ENCODE results near the gene SH3BGRL. TPM values are rescaled to one million over a fixed set of nuclear protein-coding genes. Genes with fewer than 3 reads are reported as not detected.

Gene SH3BGRL
- total RNA-seq = 10 to 100 TPM; 12.4 to 35.3 (median 23.5) TPM
- long read RNA-seq, transcript SH3BGRL-201 (4 exons, 1,923 nt) = major isoform, 11 of 12 reads
- long read RNA-seq, partial matches to known transcripts = 0 of 12 reads
- long read RNA-seq, other reads (novel, unspliced or antisense) = 0 of 12 reads

- 11% methylated on average over 22 of the region's 23 CpGs for WGBS (ENCODE audit: insufficient coverage, low coverage, low lambda C conversion rate, missing lambda C conversion rate)
- TF ChIP-seq POLR2A (IDR thresholded peaks at IDR 0.05) = peak; percentile 20
- peak in 1 of 4 donors; percentile 7 for TF ChIP-seq CTCF (IDR thresholded peaks at IDR 0.05)
- Histone ChIP-seq H3K27me3 (no peaks in the 10 kb centered on the region), H3K4me1 (no peaks in the 10 kb centered on the region), H3K9me3 (no peaks in the 10 kb centered on the region), H3K36me3 (no peaks in the 10 kb centered on the region), H3K27ac (peak within 1 kb of the TSS; percentile 23 to 75 (median 49)), H3K4me3 (peak within 1 kb of the TSS; percentile 54 to 61 (median 59))
- ATAC-seq (peak; percentile 97 to 100 (median 98)), DNase-seq (peak; percentile 70 to 79 (median 74))
- intact Hi-C loops (cut with DNase I) = no loop called here
Measured at GRCh38 chrX:81201671-81202455, at the start of gene SH3BGRL, which contains the start of gene HMGN5. Gene SH3BGRL (plus strand): TSS chrX:81202102. CDS start chrX:81202201, 99 bp downstream. Gene HMGN5 (minus strand): TSS chrX:81201913. CDS start chrX:81121549, 80,364 bp downstream.

- no peaks in the 10 kb centered on the region for H3K27me3 ChIP-seq
- 62% methylated on average over 3 of the region's 3 CpGs for whole genome bisulfite sequencing (ENCODE audit: insufficient coverage, low coverage, low lambda C conversion rate, missing lambda C conversion rate)
- H3K4me1 ChIP-seq = no peaks in the 10 kb centered on the region
- H3K36me3 ChIP-seq = no peaks in the 10 kb centered on the region
- H3K27ac ChIP-seq = no peak overlapping the region
- DNase-seq (no peak), ATAC-seq (no peak)
- no peak overlapping the region for H3K4me3 ChIP-seq
- intact Hi-C loops (cut with DNase I) = no loop called here
- TF ChIP-seq CTCF (IDR thresholded peaks at IDR 0.05) = no peak
- no peak for TF ChIP-seq POLR2A (IDR thresholded peaks at IDR 0.05)
- H3K9me3 ChIP-seq = no peaks in the 10 kb centered on the region
Measured at GRCh38 chrX:81168391-81168790, 33.5 kb upstream of the SH3BGRL start.

- intact Hi-C loops (cut with DNase I) = no loop called here
- no peaks in the 10 kb centered on the region for H3K9me3 ChIP-seq
- TF ChIP-seq POLR2A (IDR thresholded peaks at IDR 0.05) (no peak), CTCF (IDR thresholded peaks at IDR 0.05) (peak; percentile 10 to 42 (median 38))
- no peak overlapping the region for H3K27ac ChIP-seq
- DNase-seq (no peak), ATAC-seq (peak in 3 of 4 donors; percentile 44 to 66 (median 51))
- no peak overlapping the region for H3K4me3 ChIP-seq
- H3K36me3 ChIP-seq = no peaks in the 10 kb centered on the region
- no peaks in the 10 kb centered on the region for H3K27me3 ChIP-seq
- no peaks in the 10 kb centered on the region for H3K4me1 ChIP-seq
- WGBS (ENCODE audit: insufficient coverage, low coverage, low lambda C conversion rate, missing lambda C conversion rate) = 17% methylated on average over 1 of the region's 1 CpG
Measured at GRCh38 chrX:81174286-81174685, 27.6 kb upstream of the SH3BGRL start.

GRCh38 chrX:81195259-81195658 lies 6.6 kb upstream of the SH3BGRL start:
- DNase-seq = no peak
- H3K4me1 ChIP-seq = no peaks in the 10 kb centered on the region
- WGBS (ENCODE audit: insufficient coverage, low coverage, low lambda C conversion rate, missing lambda C conversion rate) = 83% methylated on average over 2 of the region's 2 CpGs
- no peaks in the 10 kb centered on the region for H3K27me3 ChIP-seq
- intact Hi-C loops (cut with DNase I) = no loop called here
- TF ChIP-seq POLR2A (IDR thresholded peaks at IDR 0.05) (no peak), CTCF (IDR thresholded peaks at IDR 0.05) (no peak)
- H3K27ac ChIP-seq = no peak overlapping the region
- no peak overlapping the region for H3K4me3 ChIP-seq
- no peaks in the 10 kb centered on the region for H3K9me3 ChIP-seq
- H3K36me3 ChIP-seq = no peaks in the 10 kb centered on the region
- ATAC-seq = no peak

Data from right lobe of liver (tissue), 6 donors.